ENCODE measurements around the gene HIP1R.

DNA sequence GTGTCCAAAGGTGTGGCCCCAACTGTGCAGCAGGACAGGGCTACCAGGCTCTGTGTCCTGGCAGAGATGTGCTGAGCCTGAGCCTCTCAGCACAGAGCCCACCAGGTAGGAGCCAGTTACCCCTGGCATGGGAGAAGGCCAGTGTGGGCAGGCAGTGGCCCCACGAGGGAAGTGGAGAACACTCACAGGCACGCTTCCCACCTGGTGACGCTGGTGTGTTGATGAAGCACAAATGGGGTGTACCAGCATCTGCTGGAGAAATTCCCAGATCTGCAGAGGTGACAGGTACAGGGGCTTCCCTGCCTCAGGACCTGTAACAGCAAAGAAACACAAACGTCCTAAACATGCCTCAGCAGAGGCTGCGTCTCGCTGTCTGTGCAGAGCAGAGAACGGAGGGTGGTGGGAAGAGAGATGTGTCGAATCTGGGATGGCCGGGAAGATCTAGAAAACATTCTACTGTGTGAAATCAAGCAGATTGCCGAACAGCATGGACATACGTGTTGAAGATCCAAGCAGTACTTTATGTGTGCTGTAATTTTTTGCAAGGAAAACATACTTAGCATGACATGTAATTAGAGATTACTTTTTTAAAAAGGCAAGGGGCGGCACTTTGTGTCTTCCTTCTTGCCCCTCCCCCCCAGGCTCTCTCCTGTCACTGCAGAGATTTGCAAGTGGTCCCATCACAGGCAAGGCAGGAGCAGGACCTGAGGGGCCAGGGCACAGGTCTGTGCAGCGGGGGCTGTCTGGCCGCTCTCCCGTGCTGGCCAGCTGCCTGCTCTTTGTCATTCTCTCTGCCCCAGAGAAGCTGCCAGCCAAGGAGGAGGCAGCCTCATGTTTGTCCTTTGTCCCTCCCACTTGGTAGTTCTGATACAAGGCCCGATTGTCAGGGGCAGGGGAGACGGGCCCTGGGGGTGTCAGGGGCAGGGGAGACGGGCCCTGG is 17.3 kb downstream of the HIP1R start:
- TF ChIP-seq, protein P1, sequence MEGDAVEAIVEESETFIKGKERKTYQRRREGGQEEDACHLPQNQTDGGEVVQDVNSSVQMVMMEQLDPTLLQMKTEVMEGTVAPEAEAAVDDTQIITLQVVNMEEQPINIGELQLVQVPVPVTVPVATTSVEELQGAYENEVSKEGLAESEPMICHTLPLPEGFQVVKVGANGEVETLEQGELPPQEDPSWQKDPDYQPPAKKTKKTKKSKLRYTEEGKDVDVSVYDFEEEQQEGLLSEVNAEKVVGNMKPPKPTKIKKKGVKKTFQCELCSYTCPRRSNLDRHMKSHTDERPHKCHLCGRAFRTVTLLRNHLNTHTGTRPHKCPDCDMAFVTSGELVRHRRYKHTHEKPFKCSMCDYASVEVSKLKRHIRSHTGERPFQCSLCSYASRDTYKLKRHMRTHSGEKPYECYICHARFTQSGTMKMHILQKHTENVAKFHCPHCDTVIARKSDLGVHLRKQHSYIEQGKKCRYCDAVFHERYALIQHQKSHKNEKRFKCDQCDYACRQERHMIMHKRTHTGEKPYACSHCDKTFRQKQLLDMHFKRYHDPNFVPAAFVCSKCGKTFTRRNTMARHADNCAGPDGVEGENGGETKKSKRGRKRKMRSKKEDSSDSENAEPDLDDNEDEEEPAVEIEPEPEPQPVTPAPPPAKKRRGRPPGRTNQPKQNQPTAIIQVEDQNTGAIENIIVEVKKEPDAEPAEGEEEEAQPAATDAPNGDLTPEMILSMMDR (IDR thresholded peaks at IDR 0.05 in 8 of 11, conservative IDR thresholded peaks at IDR 0.05 in 3 of 11), result no peak
- no peak for TF ChIP-seq POLR2A (IDR thresholded peaks at IDR 0.05)
